Uterus (tissue), 4 donors: ENCODE data around the gene WWP2. TPM values are rescaled to one million over a fixed set of nuclear protein-coding genes. Genes with fewer than 3 reads are reported as not detected.

Source experiments
- DNase-seq, 2 donors: peaks; one replicate each; pipeline ENCODE4 v3.0.0-alpha.2; 2019 to 2020
- H3K27ac ChIP-seq, 2 donors: fragments of 200-600 bp; sonication (generic); 1 replicate in 1 of 2; 2 replicates in 1 of 2; pipeline ENCODE4 v1.5.1; 2016 to 2018
- H3K27me3 ChIP-seq, 2 donors: fragments of 200-600 bp; sonication (generic); one replicate each; pipeline ENCODE4 v1.5.1; 2018 to 2019; ENCODE audit warnings: control low read depth in 1 of 2
- H3K36me3 ChIP-seq, 2 donors: fragments of 200-600 bp; sonication (generic); one replicate each; pipeline ENCODE4 v1.5.1; 2019; ENCODE audit warnings: control low read depth in 1 of 2
- H3K4me1 ChIP-seq, 2 donors: fragments of 200-600 bp; sonication (generic); one replicate each; pipeline ENCODE4 v1.5.1; 2018 to 2019; ENCODE audit warnings: control low read depth in 1 of 2
- H3K4me3 ChIP-seq, 2 donors: fragments of 200-600 bp; sonication (generic); 1 replicate in 1 of 2; 2 replicates in 1 of 2; pipeline ENCODE4 v1.5.1; 2018 to 2019; ENCODE audit warnings: mild to moderate bottlenecking in 1 of 2
- H3K9me3 ChIP-seq, 2 donors: fragments of 200-600 bp; sonication (generic); one replicate each; pipeline ENCODE4 v1.5.1; 2019; ENCODE audit warnings: control low read depth in 1 of 2
- CTCF ChIP-seq, 4 experiments: fragments of 200-600 bp in 2 of 4; fragments of 450-650 bp in 2 of 4; sonication (generic) in 2 of 4; IDR thresholded peaks; one replicate each; pipeline ENCODE4 v1.5.1; 2016 to 2019; ENCODE audit warnings: antibody characterized with exemption in 4 of 4, mild to moderate bottlenecking in 2 of 4, moderate library complexity in 1 of 4
- POLR2A ChIP-seq, 2 donors: fragments of 450-650 bp; IDR thresholded peaks; one replicate each; pipeline ENCODE4 v1.6.1; 2016; ENCODE audit warnings: antibody characterized with exemption in 2 of 2, mild to moderate bottlenecking in 1 of 2, moderate library complexity in 1 of 2
- intact Hi-C: fragments of 100-400 bp; cut with DNase I; formaldehyde crosslinking; loops from one replicate; pipeline ENCODE4 v1.15.1; 2023; ENCODE audit warnings: low total_unique reads
- total RNA-seq, 4 donors: library from RNA; depleted of rRNA in 3 of 4; stranded (reverse); fragments of >200 nt in 3 of 4; gene quantifications; one replicate each; pipeline versions ENCODE4 v1.1.0 to v1.2.4, GENCODE V29; 2014 to 2023
- donor health status: DM: yes; HTN: yes; CAD: no.

The WWP2 gene
- total RNA-seq, 4 donors from 2014 or later, result 12.8 to 57.9 (median 32.4) TPM

- Histone ChIP-seq H3K27me3 (no peaks in the 10 kb centered on the region), H3K4me1 (peaks cover 0 to 11% of the 10 kb centered on the region in 2 donors), H3K36me3 (no peaks in the 10 kb centered on the region), H3K9me3 (no peaks in the 10 kb centered on the region), H3K4me3 (no peak overlapping the region), H3K27ac (peak overlapping the region; percentile 70 to 90)
- TF ChIP-seq POLR2A (IDR thresholded peaks at IDR 0.05) (peak; percentile 44 to 58), CTCF (IDR thresholded peaks at IDR 0.05) (no peak)
- intact Hi-C loops, result no loop called here
- peak; percentile 64 to 83 for DNase-seq
Observed at GRCh38 chr16:69861292-69862030, 99.3 kb downstream of the WWP2 start.

GRCh38 chr16:69863401-69864281 is 101.5 kb downstream of the WWP2 start:
- intact Hi-C loops, result no loop called here
- DNase-seq, result no peak
- peaks cover 0 to 11% of the 10 kb centered on the region in 2 donors for H3K4me1 ChIP-seq
- TF ChIP-seq CTCF (IDR thresholded peaks at IDR 0.05) (no peak), POLR2A (IDR thresholded peaks at IDR 0.05) (no peak)
- no peaks in the 10 kb centered on the region for H3K27me3 ChIP-seq
- no peaks in the 10 kb centered on the region for H3K36me3 ChIP-seq
- no peak overlapping the region for H3K4me3 ChIP-seq
- H3K27ac ChIP-seq, result no peak overlapping the region
- H3K9me3 ChIP-seq, result no peaks in the 10 kb centered on the region

- Histone ChIP-seq H3K36me3 (no peaks in the 10 kb centered on the region), H3K4me1 (peaks cover 0 to 11% of the 10 kb centered on the region in 2 donors), H3K4me3 (no peak overlapping the region), H3K9me3 (no peaks in the 10 kb centered on the region), H3K27me3 (no peaks in the 10 kb centered on the region), H3K27ac (no peak overlapping the region)
- TF ChIP-seq POLR2A (IDR thresholded peaks at IDR 0.05) (no peak), CTCF (IDR thresholded peaks at IDR 0.05) (no peak)
- intact Hi-C loops, result no loop called here
- no peak for DNase-seq
Observed at GRCh38 chr16:69865701-69866100, 103.6 kb downstream of the WWP2 start.

- no peak for TF ChIP-seq POLR2A (IDR thresholded peaks at IDR 0.05)
- no peak for TF ChIP-seq CTCF (IDR thresholded peaks at IDR 0.05)
- H3K27ac ChIP-seq, result no peak overlapping the region
- H3K4me3 ChIP-seq, result no peak overlapping the region
- H3K9me3 ChIP-seq, result no peaks in the 10 kb centered on the region
- intact Hi-C loops, result no loop called here
- H3K27me3 ChIP-seq, result no peaks in the 10 kb centered on the region
- no peaks in the 10 kb centered on the region for H3K4me1 ChIP-seq
- no peaks in the 10 kb centered on the region for H3K36me3 ChIP-seq
- DNase-seq, result no peak
Observed at GRCh38 chr16:69867784-69868560, 105.8 kb downstream of the WWP2 start.
